NCI-H1092 treated with DMSO at 0.1 percent for 48 hours (cell line): ENCODE results near the gene ACTL10.
"Not testable (repeated sequence)": the region's sequence is repeated elsewhere in the genome, so short reads cannot be mapped to it uniquely, and the experiment has no call there.

Experiments used
- DNase-seq: peaks from one replicate; lab custom pipeline; 2025; lab: John Stamatoyannopoulos, UW

Gene ACTL10

DNA sequence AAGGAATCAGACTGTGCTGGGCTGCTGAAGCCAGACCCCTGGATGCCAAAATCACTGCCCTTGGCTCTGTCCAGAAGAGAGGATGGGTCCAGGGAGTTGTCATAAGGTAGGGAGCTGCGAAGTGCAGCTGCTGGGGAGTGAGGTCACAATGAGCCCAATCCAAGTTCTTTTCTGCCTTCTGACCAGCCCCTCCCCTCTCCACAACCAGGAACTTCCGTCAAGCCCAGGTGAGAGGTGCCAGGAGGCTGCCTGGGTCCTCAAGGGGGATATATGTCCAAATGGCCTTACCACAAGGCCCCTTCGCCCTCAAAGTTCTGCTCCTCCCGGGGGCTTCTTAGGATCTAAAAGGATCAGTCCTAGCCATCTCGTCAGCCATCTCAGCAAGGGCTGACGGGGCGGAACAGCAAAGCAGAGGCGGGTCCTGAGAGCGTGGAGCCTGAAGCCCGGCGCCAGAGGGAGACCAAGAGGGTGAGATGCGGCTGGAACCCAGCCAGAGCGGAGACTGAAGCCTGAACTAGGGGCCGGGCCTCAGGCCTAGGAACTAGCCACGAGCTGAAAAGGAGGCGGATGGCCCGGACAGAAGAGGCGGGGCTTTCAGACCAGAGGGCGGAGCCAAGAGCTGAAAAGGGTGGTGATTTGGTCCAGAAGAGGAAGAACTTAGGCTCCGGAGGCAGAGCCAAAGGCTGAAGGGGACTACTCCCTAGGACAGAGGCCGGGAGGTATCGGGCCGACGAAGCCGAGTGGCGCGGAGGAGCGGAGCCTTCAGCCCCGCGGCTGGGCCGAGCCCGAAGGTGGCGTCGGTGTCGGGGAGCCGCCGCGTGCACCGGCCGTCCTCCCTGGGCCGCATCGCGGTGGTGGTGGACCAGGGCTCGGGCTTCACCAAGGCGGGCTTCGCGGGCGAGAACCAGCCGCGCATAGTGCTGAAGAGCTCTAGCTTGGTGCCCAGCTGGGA is at the start of gene ACTL10:
Gene ACTL10 (plus strand): TSS at position 651 of the 952 bp plus-strand sequence. CDS start 555 bp downstream, outside the sequence.
- DNase-seq, result no peak

DNA sequence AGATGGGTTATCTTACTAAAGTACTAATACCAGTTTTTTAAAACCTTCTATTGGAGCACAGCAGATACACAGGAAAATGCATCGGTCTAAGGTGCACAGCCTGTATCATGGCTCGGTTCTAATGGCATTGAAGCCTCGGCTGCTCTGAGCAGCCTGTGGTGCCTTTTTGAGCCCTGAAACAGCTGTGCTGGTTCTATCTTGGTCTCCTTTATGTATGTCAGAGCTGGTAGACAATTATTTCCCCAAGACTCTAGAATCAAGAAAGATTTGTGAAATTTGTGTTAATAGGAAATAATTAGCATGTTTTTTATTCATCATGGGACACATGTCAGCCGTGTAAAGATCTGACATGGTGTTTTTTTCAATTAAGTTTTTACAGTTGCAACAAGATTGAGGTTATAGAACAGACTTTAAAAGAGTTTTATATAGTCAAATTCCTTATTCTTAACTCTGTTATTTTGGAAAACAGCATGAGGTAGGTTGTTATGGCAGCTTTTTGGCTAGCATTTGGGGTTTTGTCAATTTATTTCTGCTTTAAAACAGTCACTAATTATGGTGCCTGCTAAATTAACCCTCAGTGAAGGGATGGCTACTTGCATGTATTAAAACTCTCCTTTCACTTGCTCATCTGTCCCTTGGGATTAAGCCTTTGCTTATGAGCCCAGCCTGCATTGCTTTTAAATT is 44.9 kb upstream of the ACTL10 start:
- DNase-seq, result no peak

DNA sequence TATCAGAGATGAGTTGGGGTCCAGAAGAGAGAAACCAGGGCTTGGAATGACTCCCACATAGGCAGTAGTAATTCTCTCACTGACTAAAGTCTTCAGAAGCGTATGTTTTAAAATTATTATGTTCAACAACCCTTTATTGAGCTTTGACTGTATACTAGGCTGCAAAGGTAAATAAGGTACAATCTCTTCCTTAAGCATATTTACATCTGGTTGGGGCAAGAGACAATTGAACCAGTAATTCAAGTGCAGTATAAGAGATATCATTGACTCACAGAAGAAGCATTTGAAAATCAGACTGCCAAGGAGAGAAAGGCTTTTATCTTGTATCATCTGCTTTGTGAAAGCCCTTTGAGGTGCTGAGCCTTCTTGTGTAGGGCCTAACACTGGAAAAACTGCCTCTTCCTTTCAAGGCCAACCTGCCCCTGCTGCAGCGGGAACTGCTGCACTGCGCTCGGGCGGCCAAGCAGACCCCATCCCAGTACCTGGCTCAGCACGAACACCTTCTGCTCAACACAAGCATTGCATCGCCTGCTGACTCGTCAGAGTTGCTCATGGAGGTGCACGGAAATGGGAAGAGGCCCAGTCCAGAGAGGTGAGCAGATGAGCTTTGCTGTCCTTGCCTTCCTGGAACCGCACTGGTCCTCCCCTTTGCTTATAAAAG is 43.9 kb upstream of the ACTL10 start:
- DNase-seq, result no peak

DNA sequence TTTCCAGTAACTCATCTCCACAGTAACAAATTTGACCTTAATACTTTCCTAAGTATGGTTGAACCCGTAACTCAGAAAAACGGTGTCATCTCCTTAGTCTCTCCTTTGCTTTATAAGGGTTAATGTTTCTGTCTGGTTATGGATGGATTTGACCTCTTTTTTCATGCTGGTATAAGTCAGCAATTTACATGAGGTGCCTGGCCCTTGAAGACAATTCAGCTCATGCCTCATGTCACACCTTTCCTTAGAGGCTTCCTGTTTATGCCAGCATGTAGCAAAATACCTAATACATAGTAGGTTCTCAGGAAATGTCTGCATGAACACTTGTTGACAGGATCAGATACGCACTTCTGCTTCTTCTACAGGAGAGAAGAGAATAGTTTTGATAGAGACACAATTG is 42.3 kb upstream of the ACTL10 start:
- no peak for DNase-seq

DNA sequence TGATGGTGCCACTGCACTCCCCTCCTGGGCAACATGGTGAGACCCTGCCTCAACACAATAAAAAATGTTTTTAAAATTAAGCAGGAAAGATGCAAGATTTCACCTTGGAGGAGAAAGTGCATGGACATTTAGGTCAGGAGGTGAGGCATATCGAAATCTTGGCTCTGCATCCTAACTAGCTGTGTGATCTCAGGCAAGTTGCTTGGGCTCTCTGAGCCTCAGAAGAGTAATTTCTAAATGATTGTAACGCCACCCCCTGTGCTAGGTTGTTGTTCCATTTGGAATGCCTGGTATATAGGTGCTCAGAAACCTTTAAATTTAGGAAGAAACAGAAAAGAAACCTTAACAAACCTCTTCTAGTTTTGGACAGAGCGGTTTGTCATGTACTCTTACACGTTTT is 40.6 kb upstream of the ACTL10 start:
- no peak for DNase-seq

DNA sequence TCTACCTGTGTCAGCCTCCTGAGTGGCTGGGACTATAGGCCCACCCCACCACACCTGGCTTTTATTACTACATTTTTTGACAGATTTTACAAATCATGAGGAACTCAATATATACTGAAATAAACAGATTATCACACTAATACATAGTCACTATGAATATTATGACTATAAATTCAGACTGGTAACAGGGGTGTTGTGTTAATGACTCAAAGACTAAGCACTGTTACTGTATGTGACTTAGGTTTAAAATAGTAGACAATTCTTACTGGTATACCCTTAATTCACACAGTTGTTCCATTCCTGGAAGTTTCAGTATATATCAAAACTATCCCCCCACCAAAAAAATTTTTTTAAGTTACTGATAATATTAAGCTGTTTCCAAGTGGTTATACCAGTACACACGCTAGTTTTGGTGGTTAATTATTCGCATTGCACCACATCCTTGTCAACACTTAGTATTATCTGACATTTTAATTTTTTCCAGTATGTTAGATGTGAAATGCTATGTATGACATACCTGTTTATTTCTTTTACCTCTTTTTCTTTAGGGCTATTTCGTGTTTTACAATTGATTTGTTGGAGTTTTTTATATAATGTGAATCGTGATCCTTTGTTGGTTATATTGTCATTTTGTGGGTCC is 39.0 kb upstream of the ACTL10 start:
- DNase-seq, result no peak

DNA sequence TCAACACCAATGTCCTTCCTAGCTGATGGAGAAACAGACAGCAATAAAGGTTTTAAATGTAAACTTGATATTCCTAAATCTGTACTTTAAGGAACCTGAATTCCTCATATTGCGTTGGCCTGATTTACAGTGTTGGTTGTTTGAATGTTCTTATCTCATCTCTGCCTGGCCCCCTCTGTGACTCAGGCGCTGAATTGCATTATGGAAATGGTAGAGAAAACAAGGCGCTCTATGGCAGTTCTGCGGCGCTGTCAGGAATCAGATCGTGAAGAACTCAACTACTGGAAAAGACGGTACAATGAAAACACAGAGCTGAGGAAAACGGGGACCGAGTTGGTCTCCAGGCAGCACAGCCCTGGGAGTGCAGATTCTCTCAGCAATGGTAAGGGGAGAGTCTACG is 37.2 kb upstream of the ACTL10 start:
- no peak for DNase-seq

DNA sequence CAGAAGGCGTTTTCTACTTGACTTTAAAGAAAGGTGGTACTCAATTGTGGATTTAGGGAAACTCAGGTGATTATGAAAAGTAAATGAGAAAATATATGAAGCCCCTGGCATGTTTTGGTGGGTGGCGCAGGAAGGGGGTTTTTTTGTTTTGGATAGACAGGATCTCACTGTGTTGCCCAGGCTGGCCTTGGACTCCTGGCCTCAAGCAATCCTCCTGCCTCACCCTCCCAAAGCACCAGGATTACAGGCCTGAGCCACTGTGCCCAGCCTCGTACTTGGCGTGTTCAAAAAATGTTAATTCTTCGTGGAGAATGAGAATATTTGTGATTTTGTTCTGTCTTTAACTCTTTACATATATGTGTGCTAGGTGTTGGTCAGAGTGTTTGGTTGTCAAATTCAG is 36.8 kb upstream of the ACTL10 start:
- DNase-seq, result no peak

DNA sequence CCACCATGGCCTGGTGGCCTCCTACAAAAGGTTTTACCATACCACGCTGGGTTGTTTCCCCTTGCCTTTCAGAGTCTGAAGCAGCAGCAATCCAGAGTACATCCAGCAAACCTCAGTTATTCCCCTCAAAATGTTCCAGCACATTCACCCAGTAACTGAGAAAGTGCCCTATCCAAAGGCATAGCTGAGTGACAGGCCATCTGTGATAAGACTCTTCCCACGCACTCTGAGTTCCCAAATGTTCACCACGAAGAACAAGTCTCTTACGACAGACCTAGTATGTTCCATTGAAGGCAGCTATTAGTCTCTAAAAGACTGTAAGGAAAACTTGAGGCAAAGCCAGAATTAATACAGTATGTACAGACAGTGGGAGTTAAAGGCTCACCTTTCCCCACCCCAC is 36.2 kb upstream of the ACTL10 start:
- DNase-seq, result no peak

DNA sequence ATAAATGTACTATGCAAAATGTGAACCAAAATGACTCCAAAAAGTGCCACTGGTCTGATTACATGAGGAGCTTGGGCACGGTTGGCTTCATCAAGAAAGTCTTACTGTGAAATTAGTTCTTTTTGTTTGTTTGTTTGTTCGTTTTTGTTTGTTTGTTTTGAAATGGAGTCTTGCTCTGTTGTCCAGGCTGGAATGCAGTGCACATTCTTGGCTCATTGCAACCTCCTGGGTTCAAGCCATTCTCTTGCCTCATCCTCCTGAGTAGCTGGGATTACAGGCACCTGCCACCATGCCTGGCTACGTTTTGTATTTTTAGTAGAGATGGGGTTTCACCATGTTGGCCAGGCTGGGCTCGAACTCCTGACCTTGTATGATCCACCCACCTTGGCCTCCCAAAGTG is 34.8 kb upstream of the ACTL10 start:
- DNase-seq, result not testable (repeated sequence)

DNA sequence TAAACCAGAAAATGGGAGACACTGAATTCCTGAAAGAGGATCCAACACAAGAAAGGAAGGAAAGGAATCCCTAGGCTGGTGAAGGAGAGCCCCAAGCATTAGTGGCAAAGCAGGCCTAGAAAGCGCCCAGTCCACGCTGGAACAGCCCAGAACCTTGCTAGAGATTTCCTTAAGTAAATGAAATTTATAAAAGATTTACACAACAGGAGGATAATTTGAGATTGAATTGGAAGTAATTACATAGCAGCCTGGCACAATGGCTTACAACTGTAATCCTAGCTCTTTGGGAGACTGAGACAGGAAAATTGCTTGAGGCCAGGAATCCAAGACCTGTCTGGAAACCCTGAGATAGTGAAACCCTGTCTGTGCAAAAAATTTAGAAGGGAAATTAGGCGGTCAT is 31.4 kb upstream of the ACTL10 start:
- DNase-seq, result no peak

DNA sequence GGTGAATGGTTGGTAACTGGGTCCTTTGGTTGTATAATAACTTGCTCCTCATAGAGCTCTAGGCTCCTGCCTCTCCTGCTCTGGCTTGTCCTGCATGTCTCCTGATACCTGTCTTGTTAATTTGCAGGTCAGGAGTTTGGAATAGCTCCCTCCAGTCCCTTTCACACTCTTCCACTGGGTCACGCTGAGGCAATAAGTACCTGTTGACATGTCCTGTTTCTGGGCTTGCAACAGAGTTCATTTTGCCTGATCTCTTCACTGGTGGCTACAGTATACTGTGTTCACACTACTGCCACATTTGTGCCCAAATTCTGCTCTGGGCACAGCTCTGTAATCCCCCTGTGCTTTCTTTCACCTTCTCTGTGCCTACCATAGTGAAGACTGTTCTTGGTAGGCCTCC is 30.0 kb upstream of the ACTL10 start:
- no peak for DNase-seq

DNA sequence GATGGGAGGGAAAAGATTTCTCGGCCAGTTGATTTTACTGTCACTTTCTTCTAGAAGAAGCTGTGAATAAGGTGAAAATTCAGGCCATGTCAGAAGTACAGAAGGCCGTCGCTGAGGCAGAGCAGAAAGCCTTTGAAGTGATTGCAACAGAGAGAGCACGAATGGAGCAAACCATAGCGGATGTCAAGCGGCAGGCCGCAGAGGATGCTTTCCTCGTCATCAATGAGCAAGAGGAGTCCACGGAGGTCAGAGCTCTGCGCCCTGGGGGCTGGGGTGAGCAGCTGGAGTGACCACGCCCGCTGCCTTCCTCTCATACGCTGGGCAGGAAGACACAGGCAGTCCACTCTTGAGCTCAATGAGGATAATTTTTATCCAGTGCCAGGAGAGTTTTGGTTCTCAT is 26.5 kb upstream of the ACTL10 start:
- no peak for DNase-seq

DNA sequence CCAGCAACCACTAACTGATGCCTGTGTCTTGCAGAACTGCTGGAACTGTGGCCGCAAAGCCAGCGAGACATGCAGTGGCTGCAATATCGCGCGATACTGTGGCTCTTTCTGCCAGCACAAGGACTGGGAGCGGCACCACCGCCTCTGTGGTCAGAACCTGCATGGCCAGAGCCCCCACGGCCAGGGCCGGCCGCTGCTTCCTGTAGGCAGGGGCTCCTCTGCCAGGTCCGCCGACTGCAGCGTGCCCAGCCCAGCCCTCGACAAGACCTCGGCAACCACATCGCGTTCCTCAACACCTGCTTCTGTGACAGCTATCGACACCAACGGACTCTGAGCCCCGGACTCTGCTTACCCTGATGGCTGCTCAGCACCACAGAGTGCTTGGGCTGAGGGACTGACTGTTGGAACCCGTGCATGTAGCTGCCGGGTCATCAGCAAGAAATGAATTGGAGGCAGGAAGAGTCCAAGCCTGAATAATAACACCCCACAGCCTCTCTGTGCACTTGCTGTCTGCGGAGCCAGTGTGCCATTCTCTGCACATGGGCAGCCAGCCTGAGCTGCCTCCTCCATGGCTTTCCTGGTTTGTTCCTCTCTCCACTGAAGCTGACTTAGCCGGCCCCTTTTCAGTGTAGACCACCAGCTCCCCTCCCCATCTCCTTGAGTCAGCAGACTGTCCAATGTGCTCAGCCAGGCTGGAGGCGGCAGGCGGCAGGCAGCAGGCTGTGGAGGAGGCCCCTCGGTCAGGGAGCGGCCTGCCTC is 22.3 kb upstream of the ACTL10 start:
- DNase-seq, result no peak

DNA sequence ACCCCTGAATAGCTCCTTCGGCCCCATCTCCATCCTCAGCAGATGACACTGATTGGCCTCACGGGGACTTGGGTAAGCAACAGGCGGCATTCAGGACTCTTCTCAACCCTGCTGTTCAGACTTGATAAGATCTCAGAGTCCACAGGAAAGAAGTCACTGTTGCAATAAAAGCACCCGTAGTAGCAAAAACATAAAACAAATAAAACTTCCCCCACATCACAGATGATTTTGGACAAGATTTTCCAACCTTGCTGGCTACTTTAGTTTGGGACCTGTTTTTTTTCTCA is 21.7 kb upstream of the ACTL10 start:
- no peak for DNase-seq

DNA sequence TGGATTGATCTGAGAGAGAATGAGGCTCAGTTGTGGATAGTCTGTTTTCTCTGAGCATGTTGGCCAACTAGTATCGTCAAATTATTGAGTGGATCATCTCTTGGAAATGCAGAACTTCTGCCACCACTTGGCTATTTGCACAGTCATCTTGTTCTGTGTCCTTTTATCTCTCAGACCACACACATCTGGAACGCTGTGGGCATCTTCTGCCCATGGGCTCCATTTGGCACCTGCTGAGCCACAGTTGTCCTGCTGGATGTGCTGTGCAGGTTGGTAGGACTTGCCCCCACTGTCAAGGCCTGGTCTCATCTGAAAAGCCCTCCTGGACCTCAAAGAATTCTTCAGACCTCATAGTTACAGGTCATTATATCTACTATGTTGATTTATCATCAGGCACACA is 21.3 kb upstream of the ACTL10 start:
- DNase-seq, result no peak

DNA sequence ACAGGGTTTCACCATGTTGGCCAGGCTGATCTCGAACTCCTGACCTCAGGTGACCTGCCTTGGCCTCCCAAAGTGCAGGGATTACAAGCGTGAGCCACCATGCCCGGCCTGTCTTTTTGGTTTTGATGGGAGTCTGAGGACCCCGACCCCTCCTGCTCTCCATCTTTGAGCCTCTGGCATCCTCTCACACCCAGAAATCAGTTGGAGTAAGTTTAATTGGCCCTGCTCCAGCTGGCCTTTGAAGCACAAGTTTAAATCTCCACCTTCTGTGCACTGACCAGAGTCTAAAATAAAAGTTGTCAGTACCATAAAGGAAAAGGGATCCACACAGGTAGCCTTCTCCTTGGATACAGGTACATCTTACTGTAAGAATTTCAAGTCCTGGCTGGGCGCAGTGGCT is 20.6 kb upstream of the ACTL10 start:
- no peak for DNase-seq

DNA sequence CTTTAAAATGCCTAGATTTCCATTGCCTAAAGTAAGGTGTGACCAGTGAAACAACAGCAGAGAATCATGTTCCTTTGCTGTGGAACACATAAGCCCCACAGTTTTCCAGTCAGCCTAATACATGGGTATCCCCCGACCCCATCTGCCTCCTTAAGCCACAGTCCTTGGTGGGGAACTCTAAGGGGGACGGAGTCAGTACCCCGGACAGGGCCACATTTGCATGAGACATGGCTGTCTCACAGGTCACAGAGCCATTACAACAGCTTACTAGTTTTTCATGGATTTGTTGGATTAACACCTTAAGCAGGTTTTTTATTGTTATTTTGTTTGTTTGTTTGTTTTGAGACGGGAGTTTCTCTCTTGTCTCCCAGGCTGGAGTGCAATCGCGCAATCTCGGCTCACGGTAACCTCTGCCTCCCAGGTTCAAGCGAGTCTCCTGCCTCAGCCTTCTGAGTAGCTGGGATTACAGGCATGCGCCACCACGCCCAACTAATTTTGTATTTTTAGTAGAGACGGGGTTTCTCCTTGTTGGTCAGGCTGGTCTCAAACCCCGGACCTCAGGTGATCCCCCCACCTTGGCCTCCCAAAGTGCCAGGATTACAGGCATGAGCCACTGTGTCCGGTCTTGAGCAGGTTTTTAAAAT is 19.7 kb upstream of the ACTL10 start:
- not testable (repeated sequence) for DNase-seq

DNA sequence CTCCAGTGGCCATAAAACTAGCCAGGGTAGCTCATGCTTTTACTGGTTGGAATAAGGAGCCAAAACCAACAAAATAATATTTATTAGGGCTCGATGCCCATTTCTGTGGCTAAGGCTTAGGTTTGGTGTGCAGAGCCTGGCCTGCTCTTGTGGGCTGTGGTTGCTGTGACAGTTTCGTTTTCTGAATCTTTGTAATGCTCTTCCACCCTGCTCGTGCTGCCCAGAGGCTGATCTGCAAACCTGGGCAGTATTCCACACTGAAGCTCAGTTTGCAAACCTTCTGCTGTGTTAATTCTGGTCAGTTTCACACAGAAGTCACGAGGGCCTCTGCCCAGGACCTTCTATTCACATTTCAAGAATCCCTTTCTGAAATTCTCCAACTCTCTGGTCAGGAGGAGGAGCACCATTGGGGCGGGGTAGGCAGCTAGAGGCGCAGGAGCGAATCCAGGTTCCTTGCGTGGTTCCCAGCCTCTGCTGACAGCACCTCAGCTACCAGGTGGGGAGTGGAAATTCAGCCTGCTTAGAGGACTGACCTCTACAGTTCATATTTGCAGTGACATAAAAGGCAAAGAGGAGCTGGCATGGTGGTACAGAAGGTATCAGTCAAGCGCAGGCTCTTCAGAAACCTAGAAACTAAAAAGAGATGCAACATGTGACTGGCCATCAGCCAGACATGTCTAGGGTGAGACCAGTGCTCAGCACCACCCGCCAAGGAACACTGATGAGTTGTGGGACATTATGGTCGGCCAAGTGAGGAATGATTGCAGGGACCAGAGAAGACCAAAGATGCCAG is 18.9 kb upstream of the ACTL10 start:
- no peak for DNase-seq

DNA sequence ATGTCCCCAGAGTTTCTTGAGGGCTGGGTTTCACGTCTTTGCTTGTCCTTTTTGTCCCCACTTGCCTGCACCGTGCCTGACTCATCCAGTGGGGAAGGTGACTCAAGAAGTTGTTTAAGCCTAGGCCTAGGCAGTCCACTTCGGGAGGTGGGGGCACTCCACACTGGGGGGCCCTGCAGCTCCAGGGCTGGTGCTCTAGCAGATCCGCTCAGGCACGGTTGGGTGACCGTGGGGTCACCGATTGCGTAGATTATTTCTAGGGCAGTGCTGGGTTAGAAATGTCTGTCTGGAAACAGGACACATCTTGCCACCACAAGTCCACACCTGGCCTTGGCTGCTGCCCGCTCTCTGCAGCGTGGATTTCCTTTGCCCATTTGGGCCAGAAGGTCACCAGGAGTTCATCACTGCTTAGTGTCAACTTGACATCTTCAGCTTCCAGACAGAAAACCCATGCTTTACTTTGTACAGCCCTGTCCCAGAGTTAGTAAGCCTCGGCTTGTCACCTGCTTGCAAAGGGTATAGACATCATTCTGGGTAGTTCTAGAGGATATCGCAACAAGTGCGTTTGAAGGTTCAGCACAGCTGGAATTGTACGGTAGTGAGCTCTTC is 18.2 kb upstream of the ACTL10 start:
- no peak for DNase-seq
